Glomerular visceral epithelial cell (primary cell): Measurements from ENCODE around the gene FIGN.
A peak's percentile ranks its signal among the peaks of the same experiment; 100 is the strongest.

Experiments
- DNase-seq: peaks from one replicate; pipeline ENCODE4 v3.0.0-alpha.2; 2016; ENCODE audit errors: extremely low spot score

FIGN gene

GRCh38 chr2:163709270-163709669 is 26.5 kb downstream of the FIGN start:
- no peak for DNase-seq

GRCh38 chr2:163708265-163708664 is 27.5 kb downstream of the FIGN start:
- no peak for DNase-seq

- no peak for DNase-seq
Measured at GRCh38 chr2:163703386-163703785, 32.4 kb downstream of the FIGN start.

- no peak for DNase-seq
Measured at GRCh38 chr2:163701399-163702195, 34.2 kb downstream of the FIGN start.

GRCh38 chr2:163698857-163699256 is 37.0 kb downstream of the FIGN start:
- no peak for DNase-seq

- DNase-seq: no peak
Measured at GRCh38 chr2:163697846-163698637, 37.8 kb downstream of the FIGN start.

- DNase-seq: no peak
Measured at GRCh38 chr2:163697429-163697828, 38.4 kb downstream of the FIGN start.

GRCh38 chr2:163693484-163693883 is 42.3 kb downstream of the FIGN start:
- no peak for DNase-seq

- DNase-seq: peak; percentile 49
Measured at GRCh38 chr2:163692611-163693482, 43.0 kb downstream of the FIGN start.

- DNase-seq: no peak
Measured at GRCh38 chr2:163692081-163692480, 43.7 kb downstream of the FIGN start.

- no peak for DNase-seq
Measured at GRCh38 chr2:163690896-163691295, 44.9 kb downstream of the FIGN start.

GRCh38 chr2:163687217-163687616 is 48.6 kb downstream of the FIGN start:
- DNase-seq: no peak

- DNase-seq: no peak
Measured at GRCh38 chr2:163686289-163686688, 49.5 kb downstream of the FIGN start.

GRCh38 chr2:163682695-163683094 is 53.1 kb downstream of the FIGN start:
- peak; percentile 23 for DNase-seq

- DNase-seq: no peak
Measured at GRCh38 chr2:163681745-163682144, 54.1 kb downstream of the FIGN start.

GRCh38 chr2:163675388-163675787 is 60.4 kb downstream of the FIGN start:
- no peak for DNase-seq

GRCh38 chr2:163673522-163673921 is 62.3 kb downstream of the FIGN start:
- DNase-seq: no peak

- DNase-seq: no peak
Measured at GRCh38 chr2:163670929-163671328, 64.9 kb downstream of the FIGN start.

GRCh38 chr2:163669506-163669905 is 66.3 kb downstream of the FIGN start:
- no peak for DNase-seq

GRCh38 chr2:163667064-163667887 is 68.5 kb downstream of the FIGN start:
- DNase-seq: peak; percentile 81

GRCh38 chr2:163665817-163666216 is 70.0 kb downstream of the FIGN start:
- no peak for DNase-seq
